8988T (cell line): ENCODE data around the gene LYSMD4.
"Not testable (repeated sequence)": the region's sequence is repeated elsewhere in the genome, so short reads cannot be mapped to it uniquely, and the experiment has no call there.

Experiments
- DNase-seq: peaks from one replicate; pipeline ENCODE4 v3.0.0; 2011

Gene LYSMD4

GRCh38 chr15:99733268-99734039 is at the start of gene LYSMD4:
Gene LYSMD4 (minus strand): TSS chr15:99733437. CDS start chr15:99731999, 1,438 bp downstream.
- DNase-seq: peak; percentile 76

- not testable (repeated sequence) for DNase-seq
Observed at GRCh38 chr15:99782029-99782428, 48.8 kb upstream of the LYSMD4 start.

- DNase-seq: no peak
Observed at GRCh38 chr15:99777144-99777543, 43.9 kb upstream of the LYSMD4 start.

- DNase-seq: no peak
Observed at GRCh38 chr15:99764522-99764921, 31.3 kb upstream of the LYSMD4 start.

- DNase-seq: no peak
Observed at GRCh38 chr15:99763827-99764226, 30.6 kb upstream of the LYSMD4 start.

- no peak for DNase-seq
Observed at GRCh38 chr15:99762288-99762687, 29.1 kb upstream of the LYSMD4 start.

GRCh38 chr15:99755692-99756409 is 22.6 kb upstream of the LYSMD4 start:
- no peak for DNase-seq

- DNase-seq: no peak
Observed at GRCh38 chr15:99753066-99753465, 19.8 kb upstream of the LYSMD4 start.

GRCh38 chr15:99752556-99752955 is 19.3 kb upstream of the LYSMD4 start:
- no peak for DNase-seq

- not testable (repeated sequence) for DNase-seq
Observed at GRCh38 chr15:99750326-99750725, 17.1 kb upstream of the LYSMD4 start.

- no peak for DNase-seq
Observed at GRCh38 chr15:99749386-99749785, 16.1 kb upstream of the LYSMD4 start.

GRCh38 chr15:99745370-99746086 is 12.3 kb upstream of the LYSMD4 start:
- no peak for DNase-seq

- no peak for DNase-seq
Observed at GRCh38 chr15:99744142-99744541, 10.9 kb upstream of the LYSMD4 start.

- DNase-seq: no peak
Observed at GRCh38 chr15:99741835-99742234, 8.6 kb upstream of the LYSMD4 start.

GRCh38 chr15:99738021-99738847 is 5.0 kb upstream of the LYSMD4 start:
- no peak for DNase-seq

GRCh38 chr15:99736702-99737101 is 3.5 kb upstream of the LYSMD4 start:
- no peak for DNase-seq

GRCh38 chr15:99735868-99736267 is 2.6 kb upstream of the LYSMD4 start:
- DNase-seq: no peak

- no peak for DNase-seq
Observed at GRCh38 chr15:99734575-99734974, 1.3 kb upstream of the LYSMD4 start.

GRCh38 chr15:99734040-99734291 is 729 bp upstream of the LYSMD4 start:
- DNase-seq: not testable (repeated sequence)

GRCh38 chr15:99732751-99733267 is 428 bp downstream of the LYSMD4 start:
- DNase-seq: no peak

GRCh38 chr15:99732124-99732750 is 1.0 kb downstream of the LYSMD4 start:
- no peak for DNase-seq
